HCEC 1CT (cell line): ENCODE measurements around the gene FAM162B.
"Not testable (repeated sequence)": the region's sequence is repeated elsewhere in the genome, so short reads cannot be mapped to it uniquely, and the experiment has no call there.

Experiments
- DNase-seq: peaks from one replicate; pipeline ENCODE4 v3.0.0-alpha.2; 2017

FAM162B gene

GRCh38 chr6:116714761-116715160, 50.8 kb downstream of the FAM162B start:
- no peak for DNase-seq

- DNase-seq = no peak
Observed at GRCh38 chr6:116714296-116714695, 51.2 kb downstream of the FAM162B start.

GRCh38 chr6:116705917-116706316, 59.6 kb downstream of the FAM162B start:
- no peak for DNase-seq

- not testable (repeated sequence) for DNase-seq
Observed at GRCh38 chr6:116703888-116704287, 61.6 kb downstream of the FAM162B start.
